Measurements from ENCODE around the gene PRDX4.

GRCh38 chrX:23664496-23664895 is 2.8 kb upstream of the PRDX4 start:
- TF ChIP-seq FOXK2 (IDR thresholded peaks at IDR 0.05) (no peak), BHLHE40 (IDR thresholded peaks at IDR 0.05; ENCODE audit: borderline replicate concordance) (no peak), L3MBTL2 (conservative IDR thresholded peaks at IDR 0.05) (no peak), SP1 (IDR thresholded peaks at IDR 0.05) (no peak), ZNF384 (IDR thresholded peaks at IDR 0.05) (no peak), NFRKB (IDR thresholded peaks at IDR 0.05) (no peak), FOXM1 (IDR thresholded peaks at IDR 0.05; ENCODE audit: borderline replicate concordance) (no peak), FOXA1 (IDR thresholded peaks at IDR 0.05) (no peak), CTBP1 (IDR thresholded peaks at IDR 0.05; ENCODE audit: borderline replicate concordance) (no peak), ELF4 (IDR thresholded peaks at IDR 0.05) (no peak), ARNT (IDR thresholded peaks at IDR 0.05) (no peak), SUZ12 (IDR thresholded peaks at IDR 0.05) (no peak)
